HL-60 (cell line): ENCODE data around the gene PLXDC2.

ENCODE experiments used
- DNase-seq, 2 experiments: peaks; one replicate each; pipeline ENCODE4 v3.0.0-alpha.2; 2010 to 2020; ENCODE audit warnings: low read depth in 1 of 2, low spot score in 1 of 2
- H3K27ac ChIP-seq: fragments of 250-450 bp; sonication (Bioruptor Pico); replicated peaks from 2 replicates; pipeline ENCODE4 v1.5.1; 2020; ENCODE audit warnings: mild to moderate bottlenecking, moderate library complexity
- H3K27me3 ChIP-seq: fragments of 250-450 bp; sonication (Bioruptor Pico); 2 replicates; pipeline ENCODE4 v1.5.1; 2021; ENCODE audit warnings: mild to moderate bottlenecking, moderate library complexity; ENCODE audit not compliant: insufficient read depth, poor library complexity, severe bottlenecking
- H3K4me3 ChIP-seq: replicated peaks from 2 replicates; pipeline ENCODE4 v1.5.1; 2011; ENCODE audit warnings: mild to moderate bottlenecking, control low read depth, low read length; ENCODE audit not compliant: insufficient read depth
- GABPA ChIP-seq: IDR thresholded peaks from 2 replicates; pipeline ENCODE4 v1.6.1; 2012; ENCODE audit warnings: low read depth
- POLR2AphosphoS5 ChIP-seq: IDR thresholded peaks from 2 replicates; pipeline ENCODE4 v1.6.1; 2012; ENCODE audit warnings: low read depth
- SPI1 ChIP-seq: IDR thresholded peaks from 2 replicates; pipeline ENCODE4 v1.6.1; 2012; ENCODE audit warnings: low read depth, mild to moderate bottlenecking, borderline replicate concordance
- TF ChIP-seq, protein P1 (sequence below): IDR thresholded peaks from 2 replicates; pipeline ENCODE4 v1.6.1; 2012; ENCODE audit warnings: low read depth; ENCODE audit not compliant: insufficient replicate concordance
- TF ChIP-seq, protein P2 (sequence below): IDR thresholded peaks from one replicate; pipeline ENCODE4 v1.5.1; 2011; ENCODE audit warnings: low read length, control low read depth, inconsistent platforms; ENCODE audit not compliant: insufficient read depth

PLXDC2 gene

GRCh38 chr10:19839552-19839951 is 23.3 kb downstream of the PLXDC2 start:
- Histone ChIP-seq H3K27me3 (no peaks in the 10 kb centered on the region), H3K27ac (no peak overlapping the region), H3K4me3 (no peak overlapping the region)
- DNase-seq: no peak
- TF ChIP-seq, protein P1, sequence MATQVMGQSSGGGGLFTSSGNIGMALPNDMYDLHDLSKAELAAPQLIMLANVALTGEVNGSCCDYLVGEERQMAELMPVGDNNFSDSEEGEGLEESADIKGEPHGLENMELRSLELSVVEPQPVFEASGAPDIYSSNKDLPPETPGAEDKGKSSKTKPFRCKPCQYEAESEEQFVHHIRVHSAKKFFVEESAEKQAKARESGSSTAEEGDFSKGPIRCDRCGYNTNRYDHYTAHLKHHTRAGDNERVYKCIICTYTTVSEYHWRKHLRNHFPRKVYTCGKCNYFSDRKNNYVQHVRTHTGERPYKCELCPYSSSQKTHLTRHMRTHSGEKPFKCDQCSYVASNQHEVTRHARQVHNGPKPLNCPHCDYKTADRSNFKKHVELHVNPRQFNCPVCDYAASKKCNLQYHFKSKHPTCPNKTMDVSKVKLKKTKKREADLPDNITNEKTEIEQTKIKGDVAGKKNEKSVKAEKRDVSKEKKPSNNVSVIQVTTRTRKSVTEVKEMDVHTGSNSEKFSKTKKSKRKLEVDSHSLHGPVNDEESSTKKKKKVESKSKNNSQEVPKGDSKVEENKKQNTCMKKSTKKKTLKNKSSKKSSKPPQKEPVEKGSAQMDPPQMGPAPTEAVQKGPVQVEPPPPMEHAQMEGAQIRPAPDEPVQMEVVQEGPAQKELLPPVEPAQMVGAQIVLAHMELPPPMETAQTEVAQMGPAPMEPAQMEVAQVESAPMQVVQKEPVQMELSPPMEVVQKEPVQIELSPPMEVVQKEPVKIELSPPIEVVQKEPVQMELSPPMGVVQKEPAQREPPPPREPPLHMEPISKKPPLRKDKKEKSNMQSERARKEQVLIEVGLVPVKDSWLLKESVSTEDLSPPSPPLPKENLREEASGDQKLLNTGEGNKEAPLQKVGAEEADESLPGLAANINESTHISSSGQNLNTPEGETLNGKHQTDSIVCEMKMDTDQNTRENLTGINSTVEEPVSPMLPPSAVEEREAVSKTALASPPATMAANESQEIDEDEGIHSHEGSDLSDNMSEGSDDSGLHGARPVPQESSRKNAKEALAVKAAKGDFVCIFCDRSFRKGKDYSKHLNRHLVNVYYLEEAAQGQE: no peak
- TF ChIP-seq, protein P2, sequence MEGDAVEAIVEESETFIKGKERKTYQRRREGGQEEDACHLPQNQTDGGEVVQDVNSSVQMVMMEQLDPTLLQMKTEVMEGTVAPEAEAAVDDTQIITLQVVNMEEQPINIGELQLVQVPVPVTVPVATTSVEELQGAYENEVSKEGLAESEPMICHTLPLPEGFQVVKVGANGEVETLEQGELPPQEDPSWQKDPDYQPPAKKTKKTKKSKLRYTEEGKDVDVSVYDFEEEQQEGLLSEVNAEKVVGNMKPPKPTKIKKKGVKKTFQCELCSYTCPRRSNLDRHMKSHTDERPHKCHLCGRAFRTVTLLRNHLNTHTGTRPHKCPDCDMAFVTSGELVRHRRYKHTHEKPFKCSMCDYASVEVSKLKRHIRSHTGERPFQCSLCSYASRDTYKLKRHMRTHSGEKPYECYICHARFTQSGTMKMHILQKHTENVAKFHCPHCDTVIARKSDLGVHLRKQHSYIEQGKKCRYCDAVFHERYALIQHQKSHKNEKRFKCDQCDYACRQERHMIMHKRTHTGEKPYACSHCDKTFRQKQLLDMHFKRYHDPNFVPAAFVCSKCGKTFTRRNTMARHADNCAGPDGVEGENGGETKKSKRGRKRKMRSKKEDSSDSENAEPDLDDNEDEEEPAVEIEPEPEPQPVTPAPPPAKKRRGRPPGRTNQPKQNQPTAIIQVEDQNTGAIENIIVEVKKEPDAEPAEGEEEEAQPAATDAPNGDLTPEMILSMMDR: no peak
- TF ChIP-seq POLR2AphosphoS5 (no peak), GABPA (no peak)

GRCh38 chr10:19840776-19841175 is 24.5 kb downstream of the PLXDC2 start:
- no peaks in the 10 kb centered on the region for H3K27me3 ChIP-seq
- TF ChIP-seq GABPA (no peak), POLR2AphosphoS5 (no peak), SPI1 (no peak)
- TF ChIP-seq, protein P2: no peak
- TF ChIP-seq, protein P1: no peak
- H3K27ac ChIP-seq: no peak overlapping the region
- no peak overlapping the region for H3K4me3 ChIP-seq
- no peak for DNase-seq

- no peaks in the 10 kb centered on the region for H3K27me3 ChIP-seq
- H3K27ac ChIP-seq: no peak overlapping the region
- no peak overlapping the region for H3K4me3 ChIP-seq
- no peak for DNase-seq
- no peak for TF ChIP-seq SPI1
- no peak for TF ChIP-seq POLR2AphosphoS5
- TF ChIP-seq, protein P2: no peak
- TF ChIP-seq, protein P1: no peak
- TF ChIP-seq GABPA: no peak
Observed at GRCh38 chr10:19843487-19843886, 27.3 kb downstream of the PLXDC2 start.
